OCI-M1 (cell line): ENCODE data around the gene ZNF507.
"Not testable (repeated sequence)": the region's sequence is repeated elsewhere in the genome, so short reads cannot be mapped to it uniquely, and the experiment has no call there.

Experiments used
- DNase-seq: peaks from one replicate; lab custom pipeline; 2025; lab: John Stamatoyannopoulos, UW

The ZNF507 gene

DNA sequence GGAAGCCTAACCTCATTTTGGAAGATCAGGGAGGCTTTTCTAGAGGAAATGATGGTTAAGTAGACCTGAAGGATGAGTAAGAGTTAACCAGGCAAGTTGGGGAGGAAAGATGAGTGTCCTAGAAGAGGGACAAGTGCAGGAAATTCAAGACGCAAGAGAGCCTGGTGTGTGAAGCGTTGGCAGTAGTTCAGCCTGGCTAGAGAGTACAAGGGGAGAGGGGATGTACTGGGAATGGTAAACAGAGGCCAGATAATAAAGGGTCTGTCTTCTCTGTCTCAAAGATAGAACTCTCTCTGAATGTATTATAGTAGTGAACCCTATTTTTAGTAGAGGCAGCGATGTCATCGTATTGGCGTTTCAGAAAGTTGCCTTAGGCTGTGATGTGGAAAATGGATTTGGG, 69.8 kb downstream of the ZNF507 start:
- no peak for DNase-seq

- no peak for DNase-seq
These were observed 70.3 kb downstream of the ZNF507 start for GRCh38 chr19:32415669-32416068.

- DNase-seq: no peak
These were observed 71.5 kb downstream of the ZNF507 start for GRCh38 chr19:32416749-32417456.

GRCh38 chr19:32418155-32418554, 72.7 kb downstream of the ZNF507 start:
- DNase-seq: peak; percentile 5

DNA sequence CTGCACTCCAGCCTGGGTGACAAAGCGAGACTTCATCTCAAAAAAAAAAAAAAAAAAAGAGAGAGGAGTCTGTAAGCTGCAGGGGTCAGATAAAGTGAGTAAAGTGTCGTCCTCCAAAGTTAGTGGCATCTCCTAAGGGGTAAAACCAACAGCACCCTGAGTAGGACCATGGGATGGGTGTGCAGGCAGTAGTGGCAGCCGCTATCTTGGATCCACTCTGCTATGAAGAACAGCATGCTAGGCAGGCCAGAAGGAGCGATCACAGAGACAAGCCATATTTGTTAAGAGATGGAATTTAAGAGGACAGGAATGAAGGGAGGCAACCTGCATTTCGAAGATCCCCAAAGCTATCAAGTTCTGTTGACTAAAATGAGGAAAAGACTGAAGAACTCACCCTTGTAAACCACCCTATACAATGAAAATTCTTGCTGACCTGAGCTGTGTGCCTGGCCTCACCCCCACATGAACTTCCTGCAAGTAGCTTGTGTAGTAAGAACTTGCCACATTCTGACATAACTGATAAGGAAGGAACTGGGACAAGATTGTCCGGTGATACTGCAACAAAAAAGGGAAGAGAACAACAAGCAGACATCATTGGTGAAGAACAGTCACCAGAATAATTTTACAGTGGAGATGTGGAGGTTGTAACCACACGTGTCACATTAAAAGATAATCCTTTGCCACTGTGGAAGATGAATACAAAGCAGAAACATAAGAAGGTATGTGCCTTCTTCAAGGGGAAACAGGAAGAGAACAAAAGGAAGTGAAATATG, 76.4 kb downstream of the ZNF507 start:
- peak; percentile 94 for DNase-seq

DNA sequence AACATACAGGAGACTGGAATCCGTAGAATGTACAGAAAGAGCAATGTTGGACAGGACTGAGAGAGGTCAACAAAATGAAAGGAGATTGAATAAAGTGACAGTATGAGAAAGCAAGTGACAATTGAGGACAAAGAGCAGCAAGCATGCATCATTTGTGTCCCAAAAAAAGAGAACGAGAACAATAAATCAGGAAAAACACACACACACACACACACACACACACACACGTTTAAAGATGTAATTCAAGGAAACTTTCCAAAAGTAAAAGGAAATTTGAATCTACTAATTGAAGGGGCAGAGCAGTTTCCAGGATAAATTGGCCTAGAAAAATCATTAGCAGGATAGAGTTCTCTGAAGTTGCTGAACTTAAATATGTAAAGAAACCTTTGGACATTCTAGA, 77.0 kb downstream of the ZNF507 start:
- no peak for DNase-seq

DNA sequence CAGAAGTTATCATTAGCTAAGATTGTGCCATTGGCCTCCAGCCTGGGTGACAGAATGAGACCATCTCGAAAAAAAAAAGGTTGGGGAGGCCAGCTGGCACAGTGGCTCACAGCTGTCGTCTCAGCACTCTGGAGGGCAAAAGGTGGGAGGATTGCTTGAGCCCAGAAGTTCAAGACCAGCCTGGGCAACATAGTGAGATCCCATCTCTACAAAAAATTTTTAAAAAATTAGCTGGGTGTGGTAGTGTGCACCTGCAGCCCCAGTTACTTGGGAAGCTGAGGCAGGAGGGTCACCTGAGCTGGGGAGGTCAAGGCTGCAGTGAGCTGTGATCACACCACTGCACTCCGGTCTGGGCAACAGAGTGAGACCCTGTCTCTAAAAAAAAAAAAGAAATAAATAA, 78.5 kb downstream of the ZNF507 start:
- not testable (repeated sequence) for DNase-seq

- DNase-seq: no peak
These were observed 82.1 kb downstream of the ZNF507 start for GRCh38 chr19:32427536-32427935.

DNA sequence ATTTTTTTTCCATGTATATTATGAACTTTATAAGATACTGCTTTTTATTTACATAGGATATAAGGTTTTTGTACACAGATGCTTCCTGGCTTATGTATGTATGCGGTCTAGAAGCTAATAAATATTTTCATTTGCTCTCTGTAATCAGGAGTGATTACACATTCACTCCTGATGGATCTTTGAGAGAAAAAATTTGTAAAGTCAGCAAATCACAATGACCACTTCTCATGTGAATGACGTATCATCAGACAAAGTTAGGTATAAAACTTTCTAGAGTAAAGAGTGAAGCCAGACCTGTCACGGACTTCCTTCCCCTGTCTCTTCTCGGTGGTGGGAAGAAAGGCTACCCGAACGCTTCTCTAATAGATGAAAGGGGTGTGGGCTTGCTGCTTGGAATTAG, 91.3 kb downstream of the ZNF507 start:
- DNase-seq: no peak

GRCh38 chr19:32437096-32437495, 91.7 kb downstream of the ZNF507 start:
- DNase-seq: no peak
